Smooth muscle cell (in vitro differentiated cells): Measurements from ENCODE around the gene SOX6. TPM values are rescaled to one million over a fixed set of nuclear protein-coding genes. Genes with fewer than 3 reads are reported as not detected.

Source experiments
- DNase-seq: peaks from one replicate; lab custom pipeline; 2025; ENCODE audit not compliant: unreplicated experiment; lab: John Stamatoyannopoulos, UW
- H2AFZ ChIP-seq: fragments of 200-600 bp; sonication (generic); 2 replicates; pipeline ENCODE4 v1.6.0; 2016; ENCODE audit warnings: antibody characterized with exemption, low read depth, mild to moderate bottlenecking
- H3F3A ChIP-seq: fragments of 200-600 bp; sonication (generic); 2 replicates; pipeline ENCODE4 v1.6.0; 2017; ENCODE audit warnings: antibody characterized with exemption, low read depth
- H3K27ac ChIP-seq: fragments of 200-600 bp; sonication (generic); 2 replicates; pipeline ENCODE4 v1.5.1; 2016; ENCODE audit warnings: low read depth, mild to moderate bottlenecking
- H3K27me3 ChIP-seq: fragments of 200-600 bp; sonication (generic); 2 replicates; pipeline ENCODE4 v1.6.1; 2016; ENCODE audit warnings: low read depth, mild to moderate bottlenecking
- H3K36me3 ChIP-seq: fragments of 200-600 bp; sonication (generic); 2 replicates; pipeline ENCODE4 v1.5.1; 2016; ENCODE audit warnings: low read depth
- H3K4me1 ChIP-seq: fragments of 200-600 bp; sonication (generic); 2 replicates; pipeline ENCODE4 v1.5.1; 2016; ENCODE audit warnings: low read depth
- H3K4me2 ChIP-seq: fragments of 200-600 bp; sonication (generic); 2 replicates; pipeline ENCODE4 v1.6.0; 2016; ENCODE audit warnings: mild to moderate bottlenecking
- H3K4me3 ChIP-seq: fragments of 200-600 bp; sonication (generic); 2 replicates; pipeline ENCODE4 v1.5.1; 2016; ENCODE audit warnings: mild to moderate bottlenecking
- H3K79me2 ChIP-seq: fragments of 200-600 bp; sonication (generic); 2 replicates; pipeline ENCODE4 v1.6.0; 2016; ENCODE audit warnings: low read depth, mild to moderate bottlenecking
- H3K9ac ChIP-seq: fragments of 200-600 bp; sonication (generic); 2 replicates; pipeline ENCODE4 v1.6.0; 2016; ENCODE audit warnings: low read depth
- H3K9me3 ChIP-seq: fragments of 200-600 bp; sonication (generic); replicated peaks from 2 replicates; pipeline ENCODE4 v1.5.1; 2016; ENCODE audit warnings: low read depth
- H4K20me1 ChIP-seq: fragments of 200-600 bp; sonication (generic); 2 replicates; pipeline ENCODE4 v1.6.0; 2016; ENCODE audit warnings: low read depth
- WGBS: methylation state at CpG from one replicate; pipeline ENCODE4 v1.1.7; 2016; ENCODE audit warnings: low lambda C conversion rate; 5-methylcytosine and 5-hydroxymethylcytosine counted together
- polyA plus RNA-seq: library from polyadenylated mRNA; unstranded; fragments of >200 nt; fragmentation: Nextera tagmentation; extraction: Ambion mirVana; gene quantifications from 2 replicates; pipeline ENCODE4 v1.2.1, GENCODE V29; 2016
- total RNA-seq: library from RNA; depleted of rRNA; stranded (reverse); fragments of >200 nt; gene quantifications from 2 replicates; pipeline ENCODE4 v1.2.3, GENCODE V29; 2014
- TF ChIP-seq, protein P1 (sequence below): fragments of 200-600 bp; sonication (generic); IDR thresholded peaks from 2 replicates; pipeline ENCODE4 v1.5.1; 2017; ENCODE audit warnings: borderline replicate concordance, mild to moderate bottlenecking, antibody characterized with exemption; ENCODE audit not compliant: insufficient read depth, poor library complexity, severe bottlenecking

Gene SOX6
- total and polyA plus RNA-seq, 2 experiments from 2014 or later, result 11.2 to 27.6 TPM

DNA sequence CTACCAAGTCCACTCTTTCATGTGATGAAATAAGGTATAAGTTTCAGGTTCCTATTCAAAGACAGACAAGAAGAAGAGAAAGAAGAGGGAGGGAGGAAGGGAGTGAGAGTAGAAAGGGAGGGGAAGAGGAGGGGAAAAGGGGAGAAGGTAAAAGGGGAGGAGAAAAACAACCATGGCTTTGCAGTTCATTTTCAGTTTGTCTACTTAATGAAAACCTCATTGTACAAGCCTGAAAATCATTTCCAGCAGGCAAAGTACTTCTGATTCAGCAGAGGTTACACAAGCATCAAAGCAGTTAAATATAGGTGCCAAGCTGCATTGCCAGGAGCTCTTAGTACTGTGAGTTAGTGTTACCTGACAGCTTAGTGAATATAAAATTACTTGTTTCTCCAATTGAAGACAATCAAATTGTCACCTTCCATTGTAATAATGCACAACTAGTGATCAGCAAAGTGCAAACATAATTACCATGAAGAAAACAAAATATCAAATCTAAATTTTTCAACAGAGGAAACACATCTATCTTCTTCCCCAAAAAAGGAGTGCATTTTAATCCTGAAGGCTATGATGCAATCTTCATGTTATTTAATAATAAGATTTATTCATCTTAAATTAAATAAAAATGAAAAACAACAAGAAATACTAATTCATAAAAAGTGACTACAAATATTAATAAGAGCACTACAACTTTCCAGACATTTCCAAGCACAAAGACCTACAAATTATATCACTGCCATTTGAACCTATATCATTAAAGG is 8.2 kb downstream of the SOX6 start:
- Histone ChIP-seq H3K9ac (no peak overlapping the region), H3K79me2 (peaks cover 28% of the 10 kb centered on the region), H3K4me1 (no peaks in the 10 kb centered on the region), H4K20me1 (no peaks in the 10 kb centered on the region), H3K4me3 (no peak overlapping the region), H3K27me3 (no peaks in the 10 kb centered on the region), H3K27ac (peak overlapping the region; percentile 70), H3K4me2 (peak overlapping the region; percentile 0), H2AFZ (no peak overlapping the region), H3F3A (no peaks in the 10 kb centered on the region), H3K36me3 (no peaks in the 10 kb centered on the region), H3K9me3 (no peaks in the 10 kb centered on the region)
- DNase-seq, result no peak
- TF ChIP-seq, protein P1, sequence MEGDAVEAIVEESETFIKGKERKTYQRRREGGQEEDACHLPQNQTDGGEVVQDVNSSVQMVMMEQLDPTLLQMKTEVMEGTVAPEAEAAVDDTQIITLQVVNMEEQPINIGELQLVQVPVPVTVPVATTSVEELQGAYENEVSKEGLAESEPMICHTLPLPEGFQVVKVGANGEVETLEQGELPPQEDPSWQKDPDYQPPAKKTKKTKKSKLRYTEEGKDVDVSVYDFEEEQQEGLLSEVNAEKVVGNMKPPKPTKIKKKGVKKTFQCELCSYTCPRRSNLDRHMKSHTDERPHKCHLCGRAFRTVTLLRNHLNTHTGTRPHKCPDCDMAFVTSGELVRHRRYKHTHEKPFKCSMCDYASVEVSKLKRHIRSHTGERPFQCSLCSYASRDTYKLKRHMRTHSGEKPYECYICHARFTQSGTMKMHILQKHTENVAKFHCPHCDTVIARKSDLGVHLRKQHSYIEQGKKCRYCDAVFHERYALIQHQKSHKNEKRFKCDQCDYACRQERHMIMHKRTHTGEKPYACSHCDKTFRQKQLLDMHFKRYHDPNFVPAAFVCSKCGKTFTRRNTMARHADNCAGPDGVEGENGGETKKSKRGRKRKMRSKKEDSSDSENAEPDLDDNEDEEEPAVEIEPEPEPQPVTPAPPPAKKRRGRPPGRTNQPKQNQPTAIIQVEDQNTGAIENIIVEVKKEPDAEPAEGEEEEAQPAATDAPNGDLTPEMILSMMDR, result no peak

- 25% methylated on average over 1 of the region's 1 CpG for WGBS
- Histone ChIP-seq H3K9ac (peak overlapping the region; percentile 18), H3F3A (no peaks in the 10 kb centered on the region), H3K4me1 (no peaks in the 10 kb centered on the region), H3K4me2 (peak overlapping the region; percentile 0), H3K4me3 (no peak overlapping the region), H2AFZ (no peak overlapping the region), H3K36me3 (no peaks in the 10 kb centered on the region), H3K27me3 (no peaks in the 10 kb centered on the region), H3K27ac (peak overlapping the region; percentile 70), H3K79me2 (peaks cover 22% of the 10 kb centered on the region), H3K9me3 (no peaks in the 10 kb centered on the region), H4K20me1 (no peaks in the 10 kb centered on the region)
- TF ChIP-seq, protein P1, result no peak
- no peak for DNase-seq
Measured at GRCh38 chr11:16346975-16347374, 9.4 kb downstream of the SOX6 start.

DNA sequence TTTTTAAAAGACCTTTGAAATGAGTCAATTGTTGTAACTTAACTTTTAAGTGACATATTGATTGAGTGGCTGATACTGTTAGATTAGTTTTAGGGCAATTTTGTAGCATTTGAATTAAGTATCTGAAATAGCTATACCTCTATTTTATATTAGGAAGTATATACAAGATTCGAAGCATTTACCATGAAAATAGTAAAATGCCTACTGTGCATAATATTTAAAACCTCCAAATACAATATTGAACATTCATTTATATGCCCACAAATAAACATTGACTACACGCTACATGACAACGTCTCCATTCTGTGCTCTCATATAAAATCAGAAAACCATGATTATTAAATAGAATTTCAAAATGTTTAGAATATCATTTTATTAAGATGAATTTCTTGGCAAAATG is 14.5 kb downstream of the SOX6 start:
- H3K9me3 ChIP-seq, result no peaks in the 10 kb centered on the region
- 99% methylated on average over 3 of the region's 3 CpGs for WGBS
- TF ChIP-seq, protein P1, result no peak
- no peak for DNase-seq
- no peak overlapping the region for H2AFZ ChIP-seq
- no peaks in the 10 kb centered on the region for H3K27me3 ChIP-seq
- H3K9ac ChIP-seq, result no peak overlapping the region
- no peak overlapping the region for H3K4me2 ChIP-seq
- peaks cover 19% of the 10 kb centered on the region for H3K79me2 ChIP-seq
- H3F3A ChIP-seq, result no peaks in the 10 kb centered on the region
- H3K4me1 ChIP-seq, result peaks cover 7% of the 10 kb centered on the region
- H3K4me3 ChIP-seq, result no peak overlapping the region
- H3K27ac ChIP-seq, result no peak overlapping the region
- H4K20me1 ChIP-seq, result no peaks in the 10 kb centered on the region
- H3K36me3 ChIP-seq, result no peaks in the 10 kb centered on the region

- Histone ChIP-seq H3K4me1 (peaks cover 7% of the 10 kb centered on the region), H3K27ac (peak overlapping the region; percentile 51)
Measured at GRCh38 chr11:16338393-16338792, 18.0 kb downstream of the SOX6 start.

More at GRCh38 chr11:16338393-16338792, 18.0 kb downstream of the SOX6 start:
- no peak for DNase-seq
- Histone ChIP-seq H2AFZ (no peak overlapping the region), H3K9ac (no peak overlapping the region), H3K27me3 (no peaks in the 10 kb centered on the region), H3K9me3 (no peaks in the 10 kb centered on the region), H4K20me1 (no peaks in the 10 kb centered on the region), H3K36me3 (no peaks in the 10 kb centered on the region), H3F3A (no peaks in the 10 kb centered on the region), H3K4me3 (no peak overlapping the region), H3K4me2 (peak overlapping the region; percentile 70), H3K79me2 (peaks cover 9% of the 10 kb centered on the region)
- WGBS, result 26% methylated on average over 1 of the region's 1 CpG
- TF ChIP-seq, protein P1, result no peak
